Karpas-422 (cell line): ENCODE measurements around the gene ZNHIT2. TPM values are rescaled to one million over a fixed set of nuclear protein-coding genes. Genes with fewer than 3 reads are reported as not detected.

Source experiments
- DNase-seq: peaks from one replicate; pipeline ENCODE4 v3.0.0-alpha.2; 2015
- H2AFZ ChIP-seq: fragments of 200-600 bp; sonication (generic); 2 replicates; pipeline ENCODE4 v1.6.1; 2014; ENCODE audit warnings: antibody characterized with exemption, low read length, mixed read lengths
- H3K27ac ChIP-seq: fragments of 200-600 bp; sonication (generic); 2 replicates; pipeline ENCODE4 v1.5.1; 2014; ENCODE audit warnings: mild to moderate bottlenecking, low read length, moderate library complexity
- H3K27me3 ChIP-seq: fragments of 200-600 bp; sonication (generic); 2 replicates; pipeline ENCODE4 v1.6.1; 2014; ENCODE audit warnings: low read length, mixed read lengths
- H3K36me3 ChIP-seq: fragments of 200-600 bp; sonication (generic); 2 replicates; pipeline ENCODE4 v1.6.1; 2014; ENCODE audit warnings: low read length, mixed read lengths; ENCODE audit not compliant: insufficient read depth
- H3K4me1 ChIP-seq: fragments of 200-600 bp; sonication (generic); 2 replicates; pipeline ENCODE4 v1.6.1; 2014; ENCODE audit warnings: mild to moderate bottlenecking, low read length, mixed read lengths
- H3K4me2 ChIP-seq: fragments of 200-600 bp; sonication (generic); 2 replicates; pipeline ENCODE4 v1.6.1; 2014; ENCODE audit warnings: low read length, low read depth, mild to moderate bottlenecking; ENCODE audit not compliant: poor library complexity, severe bottlenecking
- H3K4me3 ChIP-seq: fragments of 200-600 bp; sonication (generic); 2 replicates; pipeline ENCODE4 v1.5.1; 2014; ENCODE audit warnings: mild to moderate bottlenecking, antibody characterized with exemption, low read length, mixed read lengths
- H3K79me2 ChIP-seq: fragments of 200-600 bp; sonication (generic); 2 replicates; pipeline ENCODE4 v1.6.1; 2014; ENCODE audit warnings: mild to moderate bottlenecking, low read length, mixed read lengths
- H3K9ac ChIP-seq: fragments of 200-600 bp; sonication (generic); 2 replicates; pipeline ENCODE4 v1.6.0; 2014; ENCODE audit warnings: low read length
- H3K9me2 ChIP-seq: fragments of 200-600 bp; sonication (generic), shearing (Covaris generic); replicated peaks from 2 replicates; pipeline ENCODE4 v1.6.0; 2014; ENCODE audit warnings: mild to moderate bottlenecking, low read length, moderate library complexity; ENCODE audit not compliant: insufficient read depth
- H3K9me3 ChIP-seq: fragments of 300-700, 200-600 bp; sonication (generic); 2 replicates; pipeline ENCODE4 v1.6.1; 2014; ENCODE audit warnings: low read length, mixed read lengths
- H4K20me1 ChIP-seq: fragments of 200-600 bp; sonication (generic); 2 replicates; pipeline ENCODE4 v1.6.1; 2014; ENCODE audit warnings: mild to moderate bottlenecking, antibody characterized with exemption, low read length, low read depth; ENCODE audit not compliant: insufficient read depth
- total RNA-seq: library from RNA; depleted of rRNA; stranded (reverse); fragments of >200 nt; shearing (Covaris generic); gene quantifications from 2 replicates; pipeline ENCODE4 v1.2.3, GENCODE V29; 2014; ENCODE audit warnings: low replicate concordance

Gene ZNHIT2
- total RNA-seq, 1 experiment from 2014 or later = 11.3 TPM

DNA sequence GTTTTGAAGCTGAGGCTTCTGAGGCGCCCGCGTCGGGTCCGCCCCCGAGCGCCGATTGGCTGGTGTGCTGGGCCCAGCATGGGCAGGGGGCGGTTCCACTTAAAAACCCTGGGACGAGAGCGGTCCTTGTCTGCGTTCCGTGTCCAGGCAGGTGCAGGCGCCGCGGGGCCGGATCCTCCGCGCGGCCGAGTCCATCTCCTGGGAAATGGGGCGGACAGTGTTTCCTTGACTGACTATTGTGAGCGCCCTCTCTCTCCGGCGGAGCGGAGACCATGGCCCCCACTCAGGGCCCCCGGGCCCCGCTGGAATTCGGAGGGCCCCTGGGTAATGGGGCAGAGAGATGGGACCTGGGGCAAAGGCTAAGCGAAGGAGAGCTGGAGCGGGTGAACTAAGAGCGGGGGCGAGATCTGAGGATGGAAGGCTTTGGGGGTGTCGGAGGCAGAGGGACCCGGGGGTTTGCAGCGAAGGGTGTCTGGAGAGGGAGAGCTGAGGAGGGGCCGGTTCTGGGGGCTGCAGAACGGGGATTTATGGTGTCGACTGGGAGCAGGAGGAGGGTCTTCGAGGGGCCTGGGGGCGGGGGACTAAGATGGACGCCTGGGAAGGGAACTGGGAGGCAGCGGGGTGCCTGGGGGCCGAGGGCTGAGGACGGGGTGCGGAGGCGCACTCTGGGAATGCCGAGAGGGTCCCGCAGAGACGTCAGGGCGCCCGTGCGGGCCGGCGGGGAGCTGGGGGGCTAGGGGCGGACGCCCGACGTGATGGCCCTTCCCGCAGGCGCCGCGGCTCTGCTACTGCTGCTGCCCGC lies 5.6 kb downstream of the ZNHIT2 start, which contains the start of gene TM7SF2:
Gene TM7SF2 (plus strand): TSS at position 129 of the 802 bp plus-strand sequence. CDS start 144 bp downstream, at position 273.
- Histone ChIP-seq H3K9ac (peak within 1 kb of the TSS; percentile 97), H3K9me2 (no peaks in the 10 kb centered on the region), H3K9me3 (no peaks in the 10 kb centered on the region), H3K27me3 (no peaks in the 10 kb centered on the region), H3K36me3 (0 out of 2 replicates have a peak, but pooled peaks cover 6% of the 10 kb centered on the region), H3K4me3 (peak within 1 kb of the TSS; percentile 99), H3K79me2 (peaks cover 42% of the 10 kb centered on the region), H2AFZ (no peak within 1 kb of the TSS), H3K4me1 (peaks cover 55% of the 10 kb centered on the region), H3K4me2 (peak within 1 kb of the TSS; percentile 99), H3K27ac (peak within 1 kb of the TSS; percentile 85), H4K20me1 (no peaks in the 10 kb centered on the region)
- peak; percentile 99 for DNase-seq

DNA sequence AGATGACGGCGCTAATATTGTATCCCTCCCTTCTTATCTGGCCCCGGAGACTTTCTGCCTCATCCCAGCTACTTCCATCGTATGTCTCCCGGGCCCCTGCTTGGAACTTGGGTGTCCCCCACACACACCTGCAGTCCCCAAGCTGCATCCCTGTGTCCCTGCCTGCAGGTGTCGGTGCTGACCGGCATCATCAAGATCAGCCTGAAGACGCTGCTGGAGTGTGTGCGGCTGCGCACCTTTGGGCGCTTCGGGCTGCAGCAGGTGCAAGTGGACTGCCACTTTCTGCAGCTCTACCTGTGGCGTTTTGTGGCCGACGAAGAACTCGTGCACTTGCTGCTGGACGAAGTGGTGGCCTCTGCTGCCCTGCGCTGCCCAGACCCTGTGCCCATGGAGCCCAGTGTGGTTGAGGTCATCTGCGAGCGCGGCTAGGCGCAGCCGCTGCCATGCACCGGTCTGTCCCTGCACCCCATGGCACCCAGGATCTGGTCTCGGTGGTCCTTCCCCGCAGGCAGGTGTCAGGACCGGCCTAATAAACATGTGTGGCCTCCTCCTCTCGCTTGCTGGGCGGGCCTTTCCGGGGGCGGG lies 6.2 kb downstream of the ZNHIT2 start:
- Histone ChIP-seq H3K4me3 (no peak overlapping the region), H3K4me2 (peak overlapping the region; percentile 36), H3K27me3 (no peaks in the 10 kb centered on the region), H2AFZ (no peak overlapping the region), H3K79me2 (peaks cover 36% of the 10 kb centered on the region), H4K20me1 (no peaks in the 10 kb centered on the region), H3K9ac (no peak overlapping the region), H3K9me3 (no peaks in the 10 kb centered on the region), H3K27ac (no peak overlapping the region; the same call in 1 of the 2 replicates), H3K36me3 (0 out of 2 replicates have a peak, but pooled peaks cover 6% of the 10 kb centered on the region), H3K9me2 (no peaks in the 10 kb centered on the region), H3K4me1 (peaks cover 48% of the 10 kb centered on the region)
- no peak for DNase-seq

DNA sequence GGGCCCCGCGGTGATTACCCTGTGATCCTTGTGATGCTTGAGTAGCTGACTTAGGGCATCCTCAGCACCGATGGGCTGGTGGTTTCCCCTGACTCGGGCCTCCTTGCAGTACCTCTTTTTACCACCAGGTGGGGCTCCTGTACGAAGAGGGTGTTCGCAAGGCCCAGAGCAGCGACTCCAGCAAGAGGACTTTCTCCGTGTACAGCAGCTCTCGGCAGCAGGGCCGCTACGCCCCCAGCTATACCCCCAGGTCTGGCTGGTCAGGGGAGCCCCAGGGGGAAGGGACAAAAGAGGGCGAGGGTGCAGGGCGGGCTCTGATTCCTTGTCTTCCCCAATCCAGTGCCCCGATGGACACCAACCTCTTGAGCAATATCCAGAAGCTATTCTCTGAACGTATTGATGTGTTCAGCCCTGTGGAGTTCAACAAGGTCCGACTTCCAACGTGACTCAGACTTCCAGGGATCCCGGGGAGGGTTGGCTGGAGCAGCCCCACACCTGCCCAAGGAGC lies 7.1 kb downstream of the ZNHIT2 start:
- DNase-seq = peak; percentile 96
- Histone ChIP-seq H3K27ac (no peak overlapping the region; the same call in 1 of the 2 replicates), H4K20me1 (no peaks in the 10 kb centered on the region), H3K79me2 (peaks cover 32% of the 10 kb centered on the region), H3K9me3 (no peaks in the 10 kb centered on the region), H3K9me2 (no peaks in the 10 kb centered on the region), H3K27me3 (no peaks in the 10 kb centered on the region), H3K4me1 (peaks cover 40% of the 10 kb centered on the region), H3K4me3 (no peak overlapping the region), H2AFZ (no peak overlapping the region), H3K36me3 (0 out of 2 replicates have a peak, but pooled peaks cover 1% of the 10 kb centered on the region), H3K4me2 (peak overlapping the region; percentile 25), H3K9ac (peak overlapping the region; percentile 51)

DNA sequence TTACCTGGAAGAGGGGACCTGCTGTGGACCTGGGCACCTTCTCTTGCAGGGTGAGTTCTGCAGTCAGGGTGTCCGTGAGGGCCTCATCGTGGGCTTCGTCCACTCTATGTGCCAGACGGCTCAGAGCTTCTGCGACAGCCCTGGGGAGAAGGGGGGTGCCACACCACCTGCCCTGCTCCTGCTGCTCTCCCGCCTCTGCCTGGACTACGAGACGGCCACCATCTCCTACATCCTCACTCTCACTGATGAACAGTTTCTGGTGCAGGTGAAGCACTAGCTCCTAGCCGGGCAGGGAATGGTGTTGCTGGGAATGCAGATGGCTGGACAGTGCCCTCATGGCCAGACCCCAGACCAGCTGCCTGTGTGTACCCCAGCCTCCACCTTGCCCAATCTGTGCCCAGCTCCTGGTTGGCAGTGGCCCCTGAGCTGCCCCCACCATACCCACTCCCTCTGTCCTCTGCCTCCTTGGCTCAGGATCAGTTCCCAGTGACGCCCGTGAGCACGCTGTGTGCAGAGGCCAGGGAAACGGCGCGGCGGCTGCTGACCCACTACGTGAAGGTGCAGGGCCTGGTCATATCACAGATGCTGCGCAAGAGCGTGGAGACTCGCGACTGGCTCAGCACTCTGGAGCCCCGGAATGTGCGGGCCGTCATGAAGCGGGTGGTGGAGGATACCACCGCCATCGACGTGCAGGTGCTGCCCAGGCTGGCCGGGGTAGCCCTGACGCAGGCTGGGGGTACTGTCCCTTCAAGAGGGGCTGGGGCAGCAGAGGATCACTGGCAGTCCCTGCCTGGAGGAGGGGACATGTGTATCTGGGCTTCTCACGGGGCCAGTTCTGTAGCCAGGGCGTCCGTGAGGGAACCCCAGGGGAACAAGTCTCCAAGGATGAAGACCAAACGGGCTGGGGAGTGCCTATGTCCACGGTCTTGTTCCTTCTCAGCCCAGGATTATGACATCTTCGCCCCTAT lies 8.0 kb downstream of the ZNHIT2 start:
- Histone ChIP-seq H3K36me3 (no peaks in the 10 kb centered on the region), H3K9me2 (no peaks in the 10 kb centered on the region), H3K4me2 (no peak overlapping the region), H3K4me1 (peaks cover 31% of the 10 kb centered on the region), H3K79me2 (peaks cover 26% of the 10 kb centered on the region), H3K4me3 (no peak overlapping the region), H2AFZ (no peak overlapping the region), H3K9ac (no peak overlapping the region), H3K9me3 (no peaks in the 10 kb centered on the region), H4K20me1 (no peaks in the 10 kb centered on the region), H3K27ac (no peak overlapping the region), H3K27me3 (no peaks in the 10 kb centered on the region)
- DNase-seq = no peak

DNA sequence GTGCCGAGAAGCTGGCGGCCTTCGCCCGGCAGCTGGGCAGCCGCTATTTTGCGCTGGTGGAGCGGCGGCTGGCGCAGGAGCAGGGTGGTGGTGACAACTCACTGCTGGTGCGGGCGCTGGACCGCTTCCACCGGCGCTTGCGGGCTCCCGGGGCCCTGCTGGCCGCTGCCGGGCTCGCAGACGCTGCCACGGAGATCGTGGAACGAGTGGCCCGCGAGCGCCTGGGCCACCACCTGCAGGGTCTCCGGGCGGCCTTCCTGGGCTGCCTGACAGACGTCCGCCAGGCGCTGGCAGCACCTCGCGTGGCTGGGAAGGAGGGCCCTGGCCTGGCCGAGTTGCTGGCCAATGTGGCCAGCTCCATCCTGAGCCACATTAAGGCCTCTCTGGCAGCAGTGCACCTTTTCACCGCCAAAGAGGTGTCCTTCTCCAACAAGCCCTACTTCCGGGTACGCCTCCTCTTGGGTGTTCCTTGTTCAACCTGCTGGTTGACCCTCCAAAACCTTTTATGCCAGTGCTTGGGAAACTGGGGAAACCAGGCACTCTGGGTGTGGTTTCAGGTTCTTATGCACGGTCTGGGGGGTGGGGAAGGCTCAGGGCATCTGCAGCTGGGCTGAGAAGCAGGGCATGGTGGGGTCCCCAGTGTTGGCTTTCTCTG lies 8.9 kb downstream of the ZNHIT2 start:
- Histone ChIP-seq H3K27me3 (no peaks in the 10 kb centered on the region), H3K4me3 (no peak overlapping the region), H2AFZ (no peak overlapping the region), H3K27ac (no peak overlapping the region), H3K4me1 (peaks cover 22% of the 10 kb centered on the region), H3K9ac (no peak overlapping the region), H4K20me1 (no peaks in the 10 kb centered on the region), H3K79me2 (peaks cover 21% of the 10 kb centered on the region), H3K4me2 (no peak overlapping the region), H3K9me3 (no peaks in the 10 kb centered on the region), H3K36me3 (no peaks in the 10 kb centered on the region), H3K9me2 (no peaks in the 10 kb centered on the region)
- DNase-seq = no peak

DNA sequence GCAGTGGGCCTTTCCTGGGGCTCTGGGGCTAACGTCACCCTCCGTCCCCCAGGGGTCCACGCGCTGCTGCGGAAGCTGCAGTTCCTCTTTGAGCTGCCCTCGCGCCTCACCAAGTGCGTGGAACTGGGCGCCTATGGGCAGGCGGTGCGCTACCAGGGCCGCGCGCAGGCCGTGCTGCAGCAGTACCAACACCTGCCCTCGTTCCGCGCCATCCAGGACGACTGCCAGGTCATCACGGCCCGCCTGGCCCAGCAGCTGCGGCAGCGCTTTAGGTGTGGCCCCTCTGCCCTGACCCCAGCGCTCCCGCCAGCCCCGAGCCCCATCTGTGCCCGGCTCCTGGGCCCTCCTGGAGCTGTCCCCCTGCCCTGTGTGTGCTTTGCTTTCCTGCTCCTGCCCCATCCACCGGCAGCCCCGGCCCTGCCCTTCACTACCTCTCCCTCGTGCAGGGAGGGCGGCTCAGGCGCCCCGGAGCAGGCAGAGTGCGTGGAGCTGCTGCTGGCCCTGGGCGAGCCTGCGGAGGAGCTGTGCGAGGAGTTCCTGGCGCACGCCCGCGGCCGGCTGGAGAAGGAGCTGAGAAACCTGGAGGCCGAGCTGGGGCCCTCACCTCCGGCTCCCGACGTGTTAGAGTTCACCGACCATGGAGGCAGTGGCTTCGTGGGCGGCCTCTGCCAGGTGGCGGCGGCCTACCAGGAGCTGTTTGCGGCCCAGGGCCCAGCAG lies 9.6 kb downstream of the ZNHIT2 start:
- H3K4me2 ChIP-seq = no peak overlapping the region
- H3K4me3 ChIP-seq = no peak overlapping the region
- peaks cover 15% of the 10 kb centered on the region for H3K4me1 ChIP-seq
- H3K9me2 ChIP-seq = no peaks in the 10 kb centered on the region
- no peaks in the 10 kb centered on the region for H3K27me3 ChIP-seq
- no peak for DNase-seq
- H3K79me2 ChIP-seq = peaks cover 17% of the 10 kb centered on the region
- no peak overlapping the region for H3K9ac ChIP-seq
- H3K27ac ChIP-seq = no peak overlapping the region
- H4K20me1 ChIP-seq = no peaks in the 10 kb centered on the region
- no peak overlapping the region for H2AFZ ChIP-seq
- H3K9me3 ChIP-seq = no peaks in the 10 kb centered on the region
- no peaks in the 10 kb centered on the region for H3K36me3 ChIP-seq

DNA sequence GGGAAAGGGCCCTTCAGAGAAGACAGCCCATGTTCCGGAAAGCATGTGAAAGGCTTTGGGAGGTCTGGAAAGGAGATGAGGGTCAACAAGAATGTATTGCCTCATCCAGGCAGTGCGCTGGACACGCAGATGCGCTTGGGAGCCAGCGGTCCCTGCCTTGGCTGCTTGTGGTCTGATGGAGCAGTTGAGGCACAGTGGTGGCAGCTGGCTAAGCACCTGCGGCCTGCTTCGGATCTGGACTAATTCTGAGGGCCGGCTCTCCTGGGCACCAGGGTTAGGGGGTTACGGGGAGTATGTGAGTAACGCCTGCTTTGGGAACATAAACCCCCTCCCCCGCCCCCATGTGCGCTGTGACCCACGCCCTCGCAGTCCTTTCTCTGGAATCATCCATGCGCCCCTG lies 10.4 kb downstream of the ZNHIT2 start:
- H3K9ac ChIP-seq = no peak overlapping the region
- no peak overlapping the region for H3K27ac ChIP-seq
- H3K4me1 ChIP-seq = peaks cover 12% of the 10 kb centered on the region
- H3K9me3 ChIP-seq = no peaks in the 10 kb centered on the region
- peaks cover 19% of the 10 kb centered on the region for H3K79me2 ChIP-seq
- no peaks in the 10 kb centered on the region for H3K9me2 ChIP-seq
- no peaks in the 10 kb centered on the region for H3K27me3 ChIP-seq
- DNase-seq = no peak
- no peaks in the 10 kb centered on the region for H3K36me3 ChIP-seq
- no peaks in the 10 kb centered on the region for H4K20me1 ChIP-seq
- no peak overlapping the region for H2AFZ ChIP-seq
- no peak overlapping the region for H3K4me3 ChIP-seq
- no peak overlapping the region for H3K4me2 ChIP-seq
